H1 (cell line): ENCODE data around the gene BTBD7. TPM values are rescaled to one million over a fixed set of nuclear protein-coding genes. Genes with fewer than 3 reads are reported as not detected.

Experiments used
- CTCF ChIA-PET: fragments of 300-600 bp; sonication (Branson Sonifier 250); formaldehyde crosslinking; loops from one replicate; lab custom pipeline; 2021; ENCODE audit not compliant: partially characterized antibody; lab: Charles Lee
- POLR2A ChIA-PET: fragments of 300-600 bp; sonication (Branson Sonifier 250); formaldehyde crosslinking; loops from one replicate; lab custom pipeline; 2021; ENCODE audit warnings: inconsistent platforms; ENCODE audit not compliant: partially characterized antibody; lab: Charles Lee
- DNase-seq, 2 experiments: peaks; one replicate each; pipeline versions ENCODE4 v3.0.0 to v3.0.0-alpha.2; 2010 to 2022; ENCODE audit warnings: low spot score in 2 of 2, low read depth in 1 of 2, mixed read lengths in 1 of 2
- FAIRE-seq: peaks from 2 replicates; lab custom pipeline; 2011; peaks lifted over from hg19 to GRCh38; lab: Jason Lieb, UNC
- H2AFZ ChIP-seq: 2 replicates; pipeline ENCODE4 v1.8.1; 2012; ENCODE audit warnings: low read length, inconsistent platforms
- H2AK5ac ChIP-seq: 2 replicates; pipeline ENCODE4 v1.6.1; 2013; ENCODE audit warnings: low read depth, low read length
- H2BK120ac ChIP-seq: replicated peaks from 2 replicates; pipeline ENCODE3; 2013; ENCODE audit warnings: low read depth, low read length, inconsistent platforms
- H2BK12ac ChIP-seq: 2 replicates; pipeline ENCODE4 v1.6.1; 2013; ENCODE audit warnings: low read depth, low read length
- H2BK15ac ChIP-seq: 2 replicates; pipeline ENCODE4 v1.6.1; 2013; ENCODE audit warnings: low read length
- H2BK20ac ChIP-seq: 2 replicates; pipeline ENCODE4 v1.6.1; 2013; ENCODE audit warnings: low read length
- H2BK5ac ChIP-seq: 2 replicates; pipeline ENCODE4 v1.6.1; 2013; ENCODE audit warnings: low read depth, low read length
- H3K14ac ChIP-seq: 2 replicates; pipeline ENCODE4 v1.6.1; 2013; ENCODE audit warnings: inconsistent platforms; ENCODE audit not compliant: insufficient read length
- H3K18ac ChIP-seq: 2 replicates; pipeline ENCODE4 v1.6.1; 2013; ENCODE audit warnings: low read length; ENCODE audit errors: extremely low read depth
- H3K23ac ChIP-seq: 2 replicates; pipeline ENCODE4 v1.6.1; 2013; ENCODE audit warnings: inconsistent platforms; ENCODE audit not compliant: insufficient read length
- H3K23me2 ChIP-seq: 2 replicates; pipeline ENCODE4 v1.6.1; 2013; ENCODE audit warnings: low read depth, low read length
- H3K27ac ChIP-seq: 2 replicates; pipeline ENCODE4 v1.6.1; 2011; ENCODE audit warnings: low read depth, low read length, inconsistent platforms
- H3K27me3 ChIP-seq, 4 experiments: replicated peaks in 1 of 4; 1 replicate in 1 of 4; 2 replicates in 3 of 4; pipeline versions ENCODE4 v1.6.1 to v1.8.1; 2011 to 2013; ENCODE audit warnings: low read length in 3 of 4, mild to moderate bottlenecking in 3 of 4, inconsistent platforms in 2 of 4, mixed read lengths in 2 of 4, moderate library complexity in 1 of 4; ENCODE audit not compliant: control insufficient read depth in 3 of 4, insufficient read depth in 3 of 4; ENCODE audit errors: extremely low read depth in 1 of 4
- H3K36me3 ChIP-seq, 4 experiments: 2 replicates each; pipeline versions ENCODE4 v1.6.1 to v1.8.1; 2011 to 2013; ENCODE audit warnings: mild to moderate bottlenecking in 4 of 4, low read length in 3 of 4, moderate library complexity in 2 of 4, control low read depth in 1 of 4, inconsistent platforms in 1 of 4; ENCODE audit not compliant: insufficient read depth in 4 of 4, control insufficient read depth in 2 of 4
- H3K4ac ChIP-seq: replicated peaks from 2 replicates; pipeline ENCODE3; 2013; ENCODE audit warnings: low read length, low read depth, mixed read lengths, inconsistent platforms; ENCODE audit not compliant: insufficient read length
- H3K4me1 ChIP-seq, 4 experiments: replicated peaks in 1 of 4; 1 replicate in 1 of 4; 2 replicates in 3 of 4; pipeline versions ENCODE4 v1.6.1 to v1.8.1; 2011 to 2013; ENCODE audit warnings: low read length in 3 of 4, inconsistent platforms in 2 of 4, mixed read lengths in 1 of 4; ENCODE audit not compliant: insufficient read depth in 4 of 4, control insufficient read depth in 3 of 4
- H3K4me2 ChIP-seq, 2 experiments: 2 replicates each; pipeline versions ENCODE4 v1.6.1 to v1.8.1; 2011 to 2013; ENCODE audit warnings: low read depth in 2 of 2, low read length in 2 of 2, control low read depth in 1 of 2, inconsistent platforms in 1 of 2, mild to moderate bottlenecking in 1 of 2; ENCODE audit not compliant: insufficient read depth in 1 of 2
- H3K4me3 ChIP-seq, 4 experiments: fragments of 200-600, 300-600 bp in 1 of 4; sonication (generic), shearing (Covaris generic), sonication (Bioruptor Twin) in 1 of 4; 2 replicates each; pipeline versions ENCODE4 v1.5.1 to v1.8.1; 2011 to 2016; ENCODE audit warnings: low read length in 4 of 4, low read depth in 3 of 4, control low read depth in 2 of 4, inconsistent platforms in 2 of 4, mild to moderate bottlenecking in 2 of 4, mixed read lengths in 1 of 4, moderate library complexity in 1 of 4; ENCODE audit not compliant: insufficient read depth in 2 of 4; ENCODE audit errors: extremely low read depth in 1 of 4
- H3K56ac ChIP-seq: replicated peaks from 2 replicates; pipeline ENCODE3; 2013; ENCODE audit warnings: low read depth, mild to moderate bottlenecking, mixed read lengths, low read length, inconsistent platforms; ENCODE audit not compliant: insufficient read length
- H3K79me1 ChIP-seq: 2 replicates; pipeline ENCODE4 v1.6.1; 2013; ENCODE audit warnings: low read depth, low read length, control low read depth
- H3K79me2 ChIP-seq, 2 experiments: 2 replicates each; pipeline versions ENCODE4 v1.6.1 to v1.8.1; 2012 to 2013; ENCODE audit warnings: low read length in 2 of 2, mild to moderate bottlenecking in 2 of 2, inconsistent platforms in 1 of 2; ENCODE audit not compliant: insufficient read depth in 2 of 2, control insufficient read depth in 1 of 2
- H3K9ac ChIP-seq, 4 experiments: replicated peaks in 1 of 4; 1 replicate in 1 of 4; 2 replicates in 3 of 4; pipeline versions ENCODE4 v1.6.1 to v1.8.1; 2011 to 2013; ENCODE audit warnings: low read depth in 3 of 4, low read length in 3 of 4, control low read depth in 2 of 4, mild to moderate bottlenecking in 2 of 4, moderate library complexity in 2 of 4, inconsistent platforms in 1 of 4; ENCODE audit errors: extremely low read depth in 1 of 4
- H3K9me3 ChIP-seq, 2 experiments: 2 replicates each; pipeline versions ENCODE4 v1.6.1 to v1.8.1; 2012 to 2013; ENCODE audit warnings: mild to moderate bottlenecking in 2 of 2, moderate library complexity in 2 of 2, control low read depth in 1 of 2, inconsistent platforms in 1 of 2, low read depth in 1 of 2, low read length in 1 of 2, mixed read lengths in 1 of 2; ENCODE audit not compliant: insufficient read depth in 2 of 2
- H4K20me1 ChIP-seq, 2 experiments: replicated peaks in 1 of 2; 2 replicates each; pipeline versions ENCODE3 to v1.8.1; 2011 to 2013; ENCODE audit warnings: inconsistent platforms in 2 of 2, low read length in 2 of 2, mild to moderate bottlenecking in 1 of 2; ENCODE audit not compliant: insufficient read depth in 2 of 2, control insufficient read depth in 1 of 2
- H4K5ac ChIP-seq: 2 replicates; pipeline ENCODE4 v1.6.1; 2013; ENCODE audit warnings: low read length, low read depth, mixed read lengths, inconsistent platforms; ENCODE audit not compliant: insufficient read length
- H4K8ac ChIP-seq: 2 replicates; pipeline ENCODE4 v1.8.0; 2013; ENCODE audit warnings: mild to moderate bottlenecking, moderate library complexity, low read length, inconsistent platforms; ENCODE audit not compliant: insufficient read depth; ENCODE audit errors: extremely low read depth
- H4K91ac ChIP-seq: replicated peaks from 2 replicates; pipeline ENCODE3; 2013; ENCODE audit warnings: low read length, mixed read lengths, inconsistent platforms; ENCODE audit not compliant: insufficient read length
- ATF2 ChIP-seq: IDR thresholded peaks from 2 replicates; pipeline ENCODE4 v1.6.1; 2012; ENCODE audit warnings: low read length, inconsistent platforms
- CHD2 ChIP-seq: IDR thresholded peaks from 2 replicates; pipeline ENCODE4 v1.6.1; 2012; ENCODE audit warnings: low read length, improper control_type of control experiment
- CTBP2 ChIP-seq: IDR thresholded peaks from 2 replicates; pipeline ENCODE4 v1.7.0; 2011; ENCODE audit warnings: borderline replicate concordance, mild to moderate bottlenecking, moderate library complexity, mixed read lengths, low read length; ENCODE audit not compliant: insufficient read depth, insufficient read length
- EGR1 ChIP-seq: IDR thresholded peaks from 2 replicates; pipeline ENCODE4 v1.6.1; 2011; ENCODE audit warnings: low read depth, low read length, borderline replicate concordance
- WGBS, 2 experiments: shearing (Covaris generic) in 1 of 2; methylation state at CpG; one replicate each; pipeline versions ENCODE4 v1.1.6 to v1.1.7; 2013 to 2015; ENCODE audit warnings: low lambda C conversion rate in 2 of 2, mixed read lengths in 2 of 2, inconsistent platforms in 1 of 2, low coverage in 1 of 2, missing lambda C conversion rate in 1 of 2; ENCODE audit not compliant: insufficient replicate concordance in 2 of 2, insufficient coverage in 1 of 2, insufficient read length in 1 of 2; ENCODE audit errors: extremely low coverage in 1 of 2, missing lambda C conversion rate in 1 of 2; 5-methylcytosine and 5-hydroxymethylcytosine counted together
- polyA plus RNA-seq, 7 experiments: library from polyadenylated mRNA; depleted of rRNA in 3 of 7; stranded (reverse) in 5 of 7; unstranded in 2 of 7; fragments of >200 nt in 5 of 7; fragments of 200-250 nt in 2 of 7; gene quantifications; 1 replicate in 5 of 7; 2 replicates in 1 of 7; 4 replicates in 1 of 7; pipeline versions ENCODE4 v1.2.1 to v1.2.3, GENCODE V29; 2011 to 2013; ENCODE audit warnings: missing spikeins in 2 of 7, mixed read lengths in 2 of 7
- total RNA-seq: library from RNA; stranded (reverse); fragmentation: NEBNext Ultra II Directional; extraction: Animal tissue kit (Norgen Biotek cat#: 25700); gene quantifications from 2 replicates; pipeline ENCODE4 v1.2.1, GENCODE V29; 2021

BTBD7 gene
- total and polyA plus RNA-seq, 2 of the 8 experiments (the other 6 are each of a cell fraction or from before 2014, with no cell fraction given) = 12.1 to 46.1 TPM

DNA sequence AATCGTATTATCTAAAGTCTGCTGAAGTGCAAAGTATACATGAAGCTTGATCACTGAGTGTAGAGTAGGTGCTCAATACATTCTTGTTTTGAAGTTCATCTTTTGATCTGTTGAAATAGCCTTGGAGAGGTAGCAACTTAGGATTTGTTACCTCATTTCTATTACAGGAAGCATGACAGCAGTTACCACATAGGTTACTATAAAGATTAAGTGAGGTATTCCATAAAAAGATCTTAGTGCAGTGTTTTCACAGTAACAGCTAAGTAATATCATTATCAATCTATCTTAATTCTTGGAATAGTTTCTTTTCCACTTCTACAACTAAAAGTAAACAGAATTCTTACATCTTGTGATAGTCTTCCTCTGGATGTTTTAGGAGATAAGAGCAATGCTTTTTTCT lies 50.9 kb downstream of the BTBD7 start:
- H3K79me2 ChIP-seq = no peaks in the 10 kb centered on the region
- H3K79me1 ChIP-seq = no peaks in the 10 kb centered on the region
- no peak overlapping the region for H3K27ac ChIP-seq
- no peak overlapping the region for H3K4ac ChIP-seq
- H3K9ac ChIP-seq = no peak overlapping the region
- H3K14ac ChIP-seq = no peak overlapping the region
- H3K18ac ChIP-seq = no peak overlapping the region
- TF ChIP-seq EGR1 = no peak
- TF ChIP-seq CTBP2 = no peak
- TF ChIP-seq ATF2 = no peak
- TF ChIP-seq CHD2 = no peak
- no peak overlapping the region for H2BK120ac ChIP-seq
- no peak overlapping the region for H2BK5ac ChIP-seq
- no peak overlapping the region for H2AFZ ChIP-seq
- H3K4me2 ChIP-seq = no peak overlapping the region
- DNase-seq (no peak), FAIRE-seq (no peak)
- no peak overlapping the region for H4K5ac ChIP-seq
- H2BK15ac ChIP-seq = no peak overlapping the region
- peaks cover 0 to 2% of the 10 kb centered on the region in 2 experiments for H4K20me1 ChIP-seq
- 86% methylated on average over 1 of the region's 1 CpG; no CpG with 5 or more reads in 1 of the 2 experiments for WGBS, 2 experiments
- H3K36me3 ChIP-seq = peaks cover 0 to 4% (median 1%) of the 10 kb centered on the region in 4 experiments; a peak in 1 of 8 replicates
- H4K91ac ChIP-seq = no peak overlapping the region
- no peaks in the 10 kb centered on the region for H3K27me3 ChIP-seq
- no peak overlapping the region for H4K8ac ChIP-seq
- H2AK5ac ChIP-seq = no peak overlapping the region
- no peak overlapping the region for H3K23ac ChIP-seq
- no peak overlapping the region for H3K4me3 ChIP-seq
- no peak overlapping the region for H2BK20ac ChIP-seq
- H3K56ac ChIP-seq = no peak overlapping the region
- CTCF ChIA-PET = no interaction called here
- H2BK12ac ChIP-seq = no peak overlapping the region
- H3K9me3 ChIP-seq = no peaks in the 10 kb centered on the region
- peaks cover 0 to 2% (median 0%) of the 10 kb centered on the region in 4 experiments; a peak in 1 of 7 replicates for H3K4me1 ChIP-seq
- no peaks in the 10 kb centered on the region for H3K23me2 ChIP-seq
- POLR2A ChIA-PET = no interaction called here
